Spleen (tissue), 7 donors: ENCODE data around the gene TSPAN18.

Experiments
- POLR2AphosphoS5 ChIP-seq, 3 donors: sonication (generic); formaldehyde crosslinking; IDR thresholded peaks; one replicate each; pipeline ENCODE4 v1.5.1; 2017; ENCODE audit warnings: antibody characterized with exemption in 3 of 3
- TF ChIP-seq, protein P1 (sequence below), 11 experiments: fragments of 200-600 bp in 7 of 11; fragments of 450-650 bp in 4 of 11; sonication (generic) in 4 of 11; IDR thresholded peaks in 8 of 11; conservative IDR thresholded peaks in 3 of 11; 1 replicate in 7 of 11; 2 replicates in 4 of 11; pipeline versions ENCODE4 v1.4.0 to v1.8.0; 2016 to 2021; ENCODE audit warnings: antibody characterized with exemption in 11 of 11, inconsistent platforms in 4 of 11, mild to moderate bottlenecking in 1 of 11
- donor health status: DM: no; HTN: no; CAD: no; lungs with moderate emphysema.
- donor health status: DM: no; HTN: no; CAD: no.
- donor health status: DM: no; HTN: no; CAD: no.

- TF ChIP-seq, protein P1, sequence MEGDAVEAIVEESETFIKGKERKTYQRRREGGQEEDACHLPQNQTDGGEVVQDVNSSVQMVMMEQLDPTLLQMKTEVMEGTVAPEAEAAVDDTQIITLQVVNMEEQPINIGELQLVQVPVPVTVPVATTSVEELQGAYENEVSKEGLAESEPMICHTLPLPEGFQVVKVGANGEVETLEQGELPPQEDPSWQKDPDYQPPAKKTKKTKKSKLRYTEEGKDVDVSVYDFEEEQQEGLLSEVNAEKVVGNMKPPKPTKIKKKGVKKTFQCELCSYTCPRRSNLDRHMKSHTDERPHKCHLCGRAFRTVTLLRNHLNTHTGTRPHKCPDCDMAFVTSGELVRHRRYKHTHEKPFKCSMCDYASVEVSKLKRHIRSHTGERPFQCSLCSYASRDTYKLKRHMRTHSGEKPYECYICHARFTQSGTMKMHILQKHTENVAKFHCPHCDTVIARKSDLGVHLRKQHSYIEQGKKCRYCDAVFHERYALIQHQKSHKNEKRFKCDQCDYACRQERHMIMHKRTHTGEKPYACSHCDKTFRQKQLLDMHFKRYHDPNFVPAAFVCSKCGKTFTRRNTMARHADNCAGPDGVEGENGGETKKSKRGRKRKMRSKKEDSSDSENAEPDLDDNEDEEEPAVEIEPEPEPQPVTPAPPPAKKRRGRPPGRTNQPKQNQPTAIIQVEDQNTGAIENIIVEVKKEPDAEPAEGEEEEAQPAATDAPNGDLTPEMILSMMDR (IDR thresholded peaks at IDR 0.05 in 8 of 11, conservative IDR thresholded peaks at IDR 0.05 in 3 of 11), result no peak
- TF ChIP-seq POLR2AphosphoS5 (IDR thresholded peaks at IDR 0.05), result no peak
Measured at GRCh38 chr11:44885919-44886789, 159.4 kb downstream of the TSPAN18 start.
